Heart left ventricle (tissue), 16 donors: Measurements from ENCODE around the gene ATCAY. TPM values are rescaled to one million over a fixed set of nuclear protein-coding genes. Genes with fewer than 3 reads are reported as not detected.

Experiments
- ATAC-seq, 4 donors: fragments of 200-7000 bp; cut with Tn5 transposase; one replicate each; pipeline ENCODE4 v1.9.1; 2020 to 2022; ENCODE audit warnings: moderate library complexity in 4 of 4, mild to moderate bottlenecking in 3 of 4, moderate number of reproducible peaks in 1 of 4
- DNase-seq, 5 donors: peaks; one replicate each; pipeline ENCODE4 v3.0.0-alpha.2; 2020
- H3K27ac ChIP-seq, 12 donors: fragments of 200-600 bp; sonication (generic) in 4 of 12; one replicate each; pipeline versions ENCODE4 v1.5.0 to v1.8.0; 2016 to 2022; ENCODE audit warnings: mild to moderate bottlenecking in 2 of 12
- H3K27me3 ChIP-seq, 9 donors: fragments of 200-600 bp; sonication (generic) in 2 of 9; one replicate each; pipeline versions ENCODE4 v1.5.1 to v1.8.0; 2016 to 2022; ENCODE audit warnings: mild to moderate bottlenecking in 3 of 9
- H3K36me3 ChIP-seq, 9 donors: fragments of 200-600 bp; sonication (generic) in 2 of 9; one replicate each; pipeline versions ENCODE4 v1.5.0 to v1.8.0; 2018 to 2022; ENCODE audit warnings: mild to moderate bottlenecking in 2 of 9
- H3K4me1 ChIP-seq, 12 donors: fragments of 200-600 bp; sonication (generic) in 4 of 12; one replicate each; pipeline versions ENCODE4 v1.5.0 to v1.8.0; 2016 to 2022; ENCODE audit warnings: mild to moderate bottlenecking in 3 of 12
- H3K4me3 ChIP-seq, 12 donors: fragments of 200-600 bp; sonication (generic) in 4 of 12; one replicate each; pipeline versions ENCODE4 v1.5.0 to v1.8.0; 2017 to 2022; ENCODE audit warnings: mild to moderate bottlenecking in 9 of 12, moderate library complexity in 4 of 12
- H3K9me3 ChIP-seq, 12 donors: fragments of 200-600 bp; sonication (generic) in 4 of 12; one replicate each; pipeline versions ENCODE4 v1.5.0 to v1.8.0; 2016 to 2022; ENCODE audit warnings: mild to moderate bottlenecking in 1 of 12
- CTCF ChIP-seq, 12 donors: fragments of 200-600 bp; sonication (generic) in 4 of 12; IDR thresholded peaks; one replicate each; pipeline versions ENCODE4 v1.5.0 to v1.8.0; 2018 to 2022; ENCODE audit warnings: antibody characterized with exemption in 12 of 12, mild to moderate bottlenecking in 5 of 12
- POLR2A ChIP-seq, 2 donors: fragments of 450-650 bp; IDR thresholded peaks; one replicate each; pipeline ENCODE4 v1.6.1; 2017; ENCODE audit warnings: antibody characterized with exemption in 2 of 2, mild to moderate bottlenecking in 2 of 2, moderate library complexity in 2 of 2
- WGBS, 4 donors: extraction: QIAGEN DNeasy Blood & Tissue Kit in 2 of 4; methylation state at CpG; one replicate each; pipeline versions ENCODE4 v1.1.5 to v1.1.7; 2013 to 2018; 5-methylcytosine and 5-hydroxymethylcytosine counted together
- intact Hi-C, 10 donors: fragments of 100-400 bp; cut with DNase I; formaldehyde crosslinking; loops; one replicate each; pipeline versions ENCODE4 v1.11.1 to v1.14.2; 2022
- polyA plus RNA-seq, 2 donors: library from polyadenylated mRNA; stranded (reverse); fragments of 200-250 nt; gene quantifications; one replicate each; pipeline ENCODE4 v1.2.3, GENCODE V29; 2013
- total RNA-seq, 9 donors: library from RNA; depleted of rRNA in 2 of 9; stranded (reverse); fragments of >200 nt in 2 of 9; fragmentation: NEBNext Ultra II Directional in 3 of 9; extraction: Animal tissue kit (Norgen Biotek cat#: 25700) in 3 of 9; gene quantifications; one replicate each; pipeline versions ENCODE4 v1.1.0 to v1.2.4, GENCODE V29; 2016 to 2023
- donor health status: ischemic (EF 13 %, LVEDD 7.1; RV severe dilation, severe dysfunction).
- donor health status: healthy with polysubstance abuse.
- donor health status: DM: no; HTN: yes; CAD: no.
- donor health status: DM: no; HTN: no; CAD: no.
- donor health status: ischemic (EF 25% LVEDD 6.9; RV normal size, moderate dysfunction).
- donor health status: ischemic (EF 25% LVEDD 5.7; RV mildly dilated, moderate dysfunction).
- donor health status: healthy.
- donor health status: DM: yes; HTN: yes; CAD: no.
- donor health status: ischemic (EF 35%, LVEDD 5.7; RV mildly dilated, moderate dysfunction).
- donor health status: nonischemic (EF 11% LVEDD 7.7; RV severe dilation, severe dysfunction).
- donor health status: DM: yes; HTN: yes; CAD: no.
- donor health status: PGD.
- donor health status: ischemic (EF 29% LVEDD 5.4; RV normal size, mild dysfunction).
- donor health status: nonischemic (EF 23%, LVEDD 6.1; RV moderate dilation, normal function).

The ATCAY gene
- total and polyA plus RNA-seq, 11 donors: not detected

GRCh38 chr19:3850320-3850972, 30.0 kb upstream of the ATCAY start:
- Histone ChIP-seq H3K27me3 (no peaks in the 10 kb centered on the region), H3K4me1 (no peaks in the 10 kb centered on the region), H3K36me3 (no peaks in the 10 kb centered on the region), H3K27ac (no peak overlapping the region), H3K9me3 (peaks cover 0 to 21% (median 11%) of the 10 kb centered on the region in 12 donors), H3K4me3 (no peak overlapping the region)
- no peak for TF ChIP-seq CTCF (IDR thresholded peaks at IDR 0.05)
- no peak for TF ChIP-seq POLR2A (IDR thresholded peaks at IDR 0.05)
- ATAC-seq: no peak
- DNase-seq: no peak
- intact Hi-C loops: no loop called here
- 80 to 91% (median 84%) methylated on average over 6 of the region's 6 CpGs for WGBS, 4 donors

GRCh38 chr19:3851254-3852176, 29.0 kb upstream of the ATCAY start:
- intact Hi-C loops: no loop called here
- no peak overlapping the region for H3K4me3 ChIP-seq
- DNase-seq: no peak
- TF ChIP-seq POLR2A (IDR thresholded peaks at IDR 0.05): no peak
- no peak for TF ChIP-seq CTCF (IDR thresholded peaks at IDR 0.05)
- 90 to 95% (median 93%) methylated on average over 9 to 11 of the region's 11 CpGs for WGBS, 4 donors
- ATAC-seq: no peak
- no peak overlapping the region for H3K27ac ChIP-seq
- H3K27me3 ChIP-seq: no peaks in the 10 kb centered on the region
- no peaks in the 10 kb centered on the region for H3K36me3 ChIP-seq
- no peaks in the 10 kb centered on the region for H3K4me1 ChIP-seq
- H3K9me3 ChIP-seq: peaks cover 0 to 21% (median 11%) of the 10 kb centered on the region in 12 donors

GRCh38 chr19:3852177-3852511, 28.3 kb upstream of the ATCAY start:
- no peak overlapping the region for H3K4me3 ChIP-seq
- no peaks in the 10 kb centered on the region for H3K4me1 ChIP-seq
- intact Hi-C loops: no loop called here
- H3K27ac ChIP-seq: no peak overlapping the region
- no peaks in the 10 kb centered on the region for H3K27me3 ChIP-seq
- DNase-seq (no peak), ATAC-seq (no peak)
- TF ChIP-seq CTCF (IDR thresholded peaks at IDR 0.05): no peak
- TF ChIP-seq POLR2A (IDR thresholded peaks at IDR 0.05): no peak
- WGBS, 4 donors: 95 to 100% (median 98%) methylated on average over 1 of the region's 1 CpG
- no peaks in the 10 kb centered on the region for H3K36me3 ChIP-seq
- peaks cover 0 to 21% (median 11%) of the 10 kb centered on the region in 12 donors for H3K9me3 ChIP-seq

- intact Hi-C loops: no loop called here
- DNase-seq (no peak), ATAC-seq (peak in 1 of 4 donors; percentile 36)
- TF ChIP-seq CTCF (IDR thresholded peaks at IDR 0.05) (peak in 8 of 12 donors; percentile 6 to 48 (median 28)), POLR2A (IDR thresholded peaks at IDR 0.05) (no peak)
- WGBS, 4 donors: 65 to 67% (median 66%) methylated on average over 3 to 4 of the region's 4 CpGs
- Histone ChIP-seq H3K36me3 (no peaks in the 10 kb centered on the region), H3K9me3 (peaks cover 0 to 21% (median 11%) of the 10 kb centered on the region in 12 donors), H3K27ac (no peak overlapping the region), H3K27me3 (no peaks in the 10 kb centered on the region), H3K4me3 (no peak overlapping the region), H3K4me1 (no peaks in the 10 kb centered on the region)
Observed at GRCh38 chr19:3852614-3853254, 27.8 kb upstream of the ATCAY start.
